ENCODE measurements around the gene SCFD2. TPM values are rescaled to one million over a fixed set of nuclear protein-coding genes. Genes with fewer than 3 reads are reported as not detected.

SCFD2 gene
- polyA plus RNA-seq, 3 donors: 5.4 to 9.4 (median 6.7) TPM

- TF ChIP-seq, protein P1, sequence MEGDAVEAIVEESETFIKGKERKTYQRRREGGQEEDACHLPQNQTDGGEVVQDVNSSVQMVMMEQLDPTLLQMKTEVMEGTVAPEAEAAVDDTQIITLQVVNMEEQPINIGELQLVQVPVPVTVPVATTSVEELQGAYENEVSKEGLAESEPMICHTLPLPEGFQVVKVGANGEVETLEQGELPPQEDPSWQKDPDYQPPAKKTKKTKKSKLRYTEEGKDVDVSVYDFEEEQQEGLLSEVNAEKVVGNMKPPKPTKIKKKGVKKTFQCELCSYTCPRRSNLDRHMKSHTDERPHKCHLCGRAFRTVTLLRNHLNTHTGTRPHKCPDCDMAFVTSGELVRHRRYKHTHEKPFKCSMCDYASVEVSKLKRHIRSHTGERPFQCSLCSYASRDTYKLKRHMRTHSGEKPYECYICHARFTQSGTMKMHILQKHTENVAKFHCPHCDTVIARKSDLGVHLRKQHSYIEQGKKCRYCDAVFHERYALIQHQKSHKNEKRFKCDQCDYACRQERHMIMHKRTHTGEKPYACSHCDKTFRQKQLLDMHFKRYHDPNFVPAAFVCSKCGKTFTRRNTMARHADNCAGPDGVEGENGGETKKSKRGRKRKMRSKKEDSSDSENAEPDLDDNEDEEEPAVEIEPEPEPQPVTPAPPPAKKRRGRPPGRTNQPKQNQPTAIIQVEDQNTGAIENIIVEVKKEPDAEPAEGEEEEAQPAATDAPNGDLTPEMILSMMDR (IDR thresholded peaks at IDR 0.05): no peak
- Histone ChIP-seq H2AFZ (ENCODE audit: insufficient read depth, low read depth, low read length, poor library complexity, severe bottlenecking) (no peak overlapping the region), H3K27ac (ENCODE audit: low read depth in 1 of 2, low read length in 2 of 2) (no peak overlapping the region), H3K36me3 (replicated peaks in 1 of 2; ENCODE audit: control insufficient read depth in 1 of 2, insufficient read depth in 2 of 2, low read length in 2 of 2) (no peaks in the 10 kb centered on the region), H3K9me3 (replicated peaks in 1 of 2; ENCODE audit: control insufficient read depth in 1 of 2, insufficient read depth in 1 of 2, low read length in 2 of 2) (no peaks in the 10 kb centered on the region), H3K4me1 (ENCODE audit: control insufficient read depth in 1 of 2, insufficient read depth in 2 of 2, low read length in 2 of 2) (no peaks in the 10 kb centered on the region), H3K9ac (ENCODE audit: insufficient read depth, low read length, poor library complexity, severe bottlenecking) (no peak overlapping the region), H3K27me3 (ENCODE audit: control insufficient read depth in 2 of 2, insufficient read depth in 2 of 2, low read length in 2 of 2) (no peaks in the 10 kb centered on the region), H3K79me2 (ENCODE audit: insufficient read depth, low read length) (no peaks in the 10 kb centered on the region), H4K20me1 (ENCODE audit: insufficient read depth, low read length) (no peaks in the 10 kb centered on the region), H3K4me2 (replicated peaks; ENCODE audit: extremely low read depth, low read length, poor library complexity, severe bottlenecking) (no peak overlapping the region), H3K4me3 (replicated peaks in 1 of 3; ENCODE audit: low read depth in 2 of 3, low read length in 3 of 3) (no peak overlapping the region)
- DNase-seq: no peak
- peaks cover 12 to 20% of the 10 kb centered on the region in 2 donors for H3K36me3 Mint-ChIP-seq
- no peak overlapping the region for H3K27ac Mint-ChIP-seq
- H3K4me3 Mint-ChIP-seq: no peak overlapping the region
- H3K9me3 Mint-ChIP-seq: no peaks in the 10 kb centered on the region
- intact Hi-C loops (cut with micrococcal nuclease): no loop called here
- H3K27me3 Mint-ChIP-seq (ENCODE audit: low read depth in 3 of 3): no peaks in the 10 kb centered on the region
- peaks cover 8% of the 10 kb centered on the region for H3K4me1 Mint-ChIP-seq
- WGBS (ENCODE audit: insufficient coverage): no CpG with 5 or more reads among the region's 1 CpG
Observed at GRCh38 chr4:52873191-52873590, 492.7 kb downstream of the SCFD2 start.

- Histone ChIP-seq H3K9ac (ENCODE audit: insufficient read depth, low read length, poor library complexity, severe bottlenecking) (no peak overlapping the region), H4K20me1 (ENCODE audit: insufficient read depth, low read length) (no peaks in the 10 kb centered on the region), H3K27ac (ENCODE audit: low read depth in 1 of 2, low read length in 2 of 2) (no peak overlapping the region), H3K27me3 (ENCODE audit: control insufficient read depth in 2 of 2, insufficient read depth in 2 of 2, low read length in 2 of 2) (no peaks in the 10 kb centered on the region), H3K79me2 (ENCODE audit: insufficient read depth, low read length) (no peaks in the 10 kb centered on the region), H2AFZ (ENCODE audit: insufficient read depth, low read depth, low read length, poor library complexity, severe bottlenecking) (no peak overlapping the region), H3K4me2 (replicated peaks; ENCODE audit: extremely low read depth, low read length, poor library complexity, severe bottlenecking) (no peak overlapping the region), H3K36me3 (replicated peaks in 1 of 2; ENCODE audit: control insufficient read depth in 1 of 2, insufficient read depth in 2 of 2, low read length in 2 of 2) (no peaks in the 10 kb centered on the region), H3K4me1 (ENCODE audit: control insufficient read depth in 1 of 2, insufficient read depth in 2 of 2, low read length in 2 of 2) (no peaks in the 10 kb centered on the region), H3K4me3 (replicated peaks in 1 of 3; ENCODE audit: low read depth in 2 of 3, low read length in 3 of 3) (no peak overlapping the region), H3K9me3 (replicated peaks in 1 of 2; ENCODE audit: control insufficient read depth in 1 of 2, insufficient read depth in 1 of 2, low read length in 2 of 2) (no peaks in the 10 kb centered on the region)
- peaks cover 12 to 15% of the 10 kb centered on the region in 2 donors for H3K36me3 Mint-ChIP-seq
- TF ChIP-seq, protein P1 (IDR thresholded peaks at IDR 0.05): no peak
- H3K27ac Mint-ChIP-seq: no peak overlapping the region
- no peaks in the 10 kb centered on the region for H3K4me1 Mint-ChIP-seq
- intact Hi-C loops (cut with micrococcal nuclease): no loop called here
- H3K4me3 Mint-ChIP-seq: no peak overlapping the region
- no peaks in the 10 kb centered on the region for H3K9me3 Mint-ChIP-seq
- WGBS (ENCODE audit: insufficient coverage): 100% methylated on average over 1 of the region's 4 CpGs
- DNase-seq: no peak
- peaks cover 0 to 4% (median 2%) of the 10 kb centered on the region in 3 donors for H3K27me3 Mint-ChIP-seq (ENCODE audit: low read depth in 3 of 3)
Observed at GRCh38 chr4:52870225-52870624, 495.6 kb downstream of the SCFD2 start.
